HepG2 (cell line): ENCODE results near the gene TKFC. TPM values are rescaled to one million over a fixed set of nuclear protein-coding genes. Genes with fewer than 3 reads are reported as not detected.
A peak's percentile ranks its signal among the peaks of the same experiment; 100 is the strongest.

Experiments used
- ASH2L ChIP-seq: fragments of 300-600, 200-600 bp; sonication (generic); IDR thresholded peaks from 2 replicates; pipeline ENCODE4 v1.7.0; 2017; ENCODE audit warnings: low read depth, mild to moderate bottlenecking, moderate library complexity, mixed read lengths, low read length; ENCODE audit not compliant: insufficient read length
- CENPT ChIP-seq: sonication (generic); formaldehyde crosslinking; IDR thresholded peaks from 2 replicates; pipeline ENCODE4 v1.8.0; 2022; ENCODE audit warnings: low read depth, mild to moderate bottlenecking, moderate library complexity, missing genetic modification reagents
- ELF3 ChIP-seq: IDR thresholded peaks from 2 replicates; pipeline ENCODE4 v1.6.1; 2016; ENCODE audit warnings: missing genetic modification reagents, missing compliant biosample characterization
- GPBP1L1 ChIP-seq: sonication (generic); formaldehyde crosslinking; IDR thresholded peaks from 2 replicates; pipeline ENCODE4 v1.5.0; 2020; ENCODE audit warnings: mild to moderate bottlenecking, missing genetic modification reagents
- KLF6 ChIP-seq: IDR thresholded peaks from 2 replicates; pipeline ENCODE4 v1.8.0; 2016; ENCODE audit warnings: missing biosample characterization, missing genetic modification reagents
- KMT2B ChIP-seq: IDR thresholded peaks from 2 replicates; pipeline ENCODE4 v1.6.1; 2016; ENCODE audit warnings: missing genetic modification reagents, missing compliant biosample characterization
- MEIS2 ChIP-seq: sonication (generic); formaldehyde crosslinking; IDR thresholded peaks from 2 replicates; pipeline ENCODE4 v1.9.0; 2021; ENCODE audit warnings: mild to moderate bottlenecking, missing genetic modification reagents
- MZF1 ChIP-seq: sonication (generic); formaldehyde crosslinking; IDR thresholded peaks from 2 replicates; pipeline ENCODE4 v1.8.1; 2023; ENCODE audit warnings: mild to moderate bottlenecking, missing genetic modification reagents, borderline replicate concordance
- PHF5A ChIP-seq: IDR thresholded peaks from one replicate; pipeline ENCODE4 v1.6.1; 2018; ENCODE audit warnings: low read depth, missing genetic modification reagents; ENCODE audit not compliant: unreplicated experiment
- REXO4 ChIP-seq: sonication (generic); formaldehyde crosslinking; IDR thresholded peaks from 2 replicates; pipeline ENCODE4 v1.8.0; 2022; ENCODE audit warnings: missing genetic modification reagents, mild to moderate bottlenecking, borderline replicate concordance
- TOE1 ChIP-seq: sonication (generic); formaldehyde crosslinking; IDR thresholded peaks from 2 replicates; pipeline ENCODE4 v1.4.0; 2020; ENCODE audit warnings: mild to moderate bottlenecking, missing genetic modification reagents
- ZNF253 ChIP-seq: sonication (generic); formaldehyde crosslinking; IDR thresholded peaks from 2 replicates; pipeline ENCODE4 v1.8.0; 2022; ENCODE audit warnings: mild to moderate bottlenecking, missing genetic modification reagents, borderline replicate concordance
- ZNF33B ChIP-seq: sonication (generic); formaldehyde crosslinking; IDR thresholded peaks from 2 replicates; pipeline ENCODE4 v1.5.1; 2020; ENCODE audit warnings: mild to moderate bottlenecking, missing genetic modification reagents
- ZNF382 ChIP-seq: sonication (generic); formaldehyde crosslinking; IDR thresholded peaks from 2 replicates; pipeline ENCODE4 v1.5.0; 2020; ENCODE audit warnings: missing genetic modification reagents, mild to moderate bottlenecking, borderline replicate concordance
- ZNF7 ChIP-seq: IDR thresholded peaks from 2 replicates; pipeline ENCODE4 v1.6.1; 2016; ENCODE audit warnings: missing biosample characterization, missing genetic modification reagents
- ZNF766 ChIP-seq: sonication (generic); formaldehyde crosslinking; IDR thresholded peaks from 2 replicates; pipeline ENCODE4 v1.5.0; 2020; ENCODE audit warnings: missing genetic modification reagents, borderline replicate concordance
- ZSCAN22 ChIP-seq: sonication (generic); formaldehyde crosslinking; IDR thresholded peaks from 2 replicates; pipeline ENCODE4 v1.4.0; 2020; ENCODE audit warnings: mild to moderate bottlenecking, missing genetic modification reagents
- polyA plus RNA-seq, 8 experiments: library from polyadenylated mRNA; depleted of rRNA in 3 of 8; stranded (reverse) in 7 of 8; unstranded in 1 of 8; fragments of >200 nt; fragmentation: Illumina TruSeq in 4 of 8; extraction: Trizol in 4 of 8; gene quantifications; 2 replicates each; pipeline versions ENCODE4 v1.2.1 to v1.2.3, GENCODE V29; 2011 to 2016; ENCODE audit warnings: low read depth in 4 of 8, missing spikeins in 1 of 8, mixed read lengths in 1 of 8; ENCODE audit not compliant: insufficient read depth in 1 of 8
- total RNA-seq, 5 experiments: library from RNA; depleted of rRNA; stranded (reverse); fragments of >200 nt; fragmentation: Illumina TruSeq; extraction: Trizol; gene quantifications; 2 replicates each; pipeline ENCODE4 v1.2.3, GENCODE V29; 2016; ENCODE audit warnings: low read depth in 1 of 5
- TF ChIP-seq, protein P1 (sequence below), 2 experiments: sonication (generic) in 1 of 2; formaldehyde crosslinking in 1 of 2; IDR thresholded peaks; 2 replicates each; pipeline versions ENCODE4 v1.5.1 to v1.6.1; 2011 to 2020; ENCODE audit warnings: borderline replicate concordance in 1 of 2, low read depth in 1 of 2, low read length in 1 of 2, mild to moderate bottlenecking in 1 of 2, missing genetic modification reagents in 1 of 2, moderate library complexity in 1 of 2
- TF ChIP-seq, protein P2 (sequence below): sonication (generic); formaldehyde crosslinking; IDR thresholded peaks from 2 replicates; pipeline ENCODE4 v1.4.0; 2020; ENCODE audit warnings: missing genetic modification reagents

Gene TKFC
- total and polyA plus RNA-seq, 2 of the 13 experiments (the other 11 are each of a cell fraction or from before 2014, with no cell fraction given) = 147 to 197 TPM

- TF ChIP-seq ZNF766 (no peak), ZNF382 (no peak), REXO4 (CRISPR knock-in tag) (no peak), ZNF253 (CRISPR knock-in tag) (no peak), ELF3 (CRISPR knock-in tag) (peak; percentile 39), KLF6 (CRISPR knock-in tag) (no peak), KMT2B (peak; percentile 19; the same call in 1 of the 2 replicates), GPBP1L1 (no peak), CENPT (0 out of 2 replicates have a peak, but pooled peaks have one; percentile 51), MEIS2 (CRISPR knock-in tag) (no peak; the same call in 1 of the 2 replicates), ZNF7 (CRISPR knock-in tag) (no peak), TOE1 (no peak), ZNF33B (CRISPR knock-in tag) (no peak), MZF1 (CRISPR knock-in tag) (0 out of 2 replicates have a peak, but pooled peaks have one; percentile 74), ASH2L (peak; percentile 58), PHF5A (CRISPR knock-in tag) (peak; percentile 67), ZSCAN22 (CRISPR knock-in tag) (0 out of 2 replicates have a peak, but pooled peaks have one; percentile 53)
- TF ChIP-seq, protein P1, sequence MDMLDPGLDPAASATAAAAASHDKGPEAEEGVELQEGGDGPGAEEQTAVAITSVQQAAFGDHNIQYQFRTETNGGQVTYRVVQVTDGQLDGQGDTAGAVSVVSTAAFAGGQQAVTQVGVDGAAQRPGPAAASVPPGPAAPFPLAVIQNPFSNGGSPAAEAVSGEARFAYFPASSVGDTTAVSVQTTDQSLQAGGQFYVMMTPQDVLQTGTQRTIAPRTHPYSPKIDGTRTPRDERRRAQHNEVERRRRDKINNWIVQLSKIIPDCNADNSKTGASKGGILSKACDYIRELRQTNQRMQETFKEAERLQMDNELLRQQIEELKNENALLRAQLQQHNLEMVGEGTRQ (IDR thresholded peaks at IDR 0.05; ENCODE audit: low read depth, low read length) = no peak
- TF ChIP-seq, protein P1 (CRISPR knock-in tag; IDR thresholded peaks at IDR 0.05; ENCODE audit: borderline replicate concordance) = peak; percentile 15; the same call in 1 of the 2 replicates
- TF ChIP-seq, protein P2, sequence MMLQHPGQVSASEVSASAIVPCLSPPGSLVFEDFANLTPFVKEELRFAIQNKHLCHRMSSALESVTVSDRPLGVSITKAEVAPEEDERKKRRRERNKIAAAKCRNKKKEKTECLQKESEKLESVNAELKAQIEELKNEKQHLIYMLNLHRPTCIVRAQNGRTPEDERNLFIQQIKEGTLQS (CRISPR knock-in tag) = peak; percentile 76; the same call in 1 of the 2 replicates
These were observed 1.7 kb downstream of the TKFC start (continued) for GRCh38 chr11:61334434-61335354.
